G401 (cell line): ENCODE measurements around the gene RAB27B. TPM values are rescaled to one million over a fixed set of nuclear protein-coding genes. Genes with fewer than 3 reads are reported as not detected.
"Not testable (repeated sequence)": the region's sequence is repeated elsewhere in the genome, so short reads cannot be mapped to it uniquely, and the experiment has no call there.

Experiments used
- DNase-seq: peaks from one replicate; pipeline ENCODE4 v3.0.0-alpha.2; 2015; ENCODE audit warnings: low spot score
- in situ Hi-C: cut with HindIII; loops from 2 replicates; pipeline ENCODE4 v1.10.0; 2016; ENCODE audit warnings: low sequenced_read_pairs, mixed read lengths
- total RNA-seq: library from RNA; depleted of rRNA; stranded (reverse); fragments of >200 nt; shearing (Covaris generic); gene quantifications from 2 replicates; pipeline ENCODE4 v1.2.3, GENCODE V29; 2014

RAB27B gene
- total RNA-seq, 1 experiment from 2014 or later: not detected

GRCh38 chr18:54855050-54855449 lies 26.8 kb downstream of the RAB27B start:
- in situ Hi-C loops, DNase-seq: not testable (repeated sequence)

DNA sequence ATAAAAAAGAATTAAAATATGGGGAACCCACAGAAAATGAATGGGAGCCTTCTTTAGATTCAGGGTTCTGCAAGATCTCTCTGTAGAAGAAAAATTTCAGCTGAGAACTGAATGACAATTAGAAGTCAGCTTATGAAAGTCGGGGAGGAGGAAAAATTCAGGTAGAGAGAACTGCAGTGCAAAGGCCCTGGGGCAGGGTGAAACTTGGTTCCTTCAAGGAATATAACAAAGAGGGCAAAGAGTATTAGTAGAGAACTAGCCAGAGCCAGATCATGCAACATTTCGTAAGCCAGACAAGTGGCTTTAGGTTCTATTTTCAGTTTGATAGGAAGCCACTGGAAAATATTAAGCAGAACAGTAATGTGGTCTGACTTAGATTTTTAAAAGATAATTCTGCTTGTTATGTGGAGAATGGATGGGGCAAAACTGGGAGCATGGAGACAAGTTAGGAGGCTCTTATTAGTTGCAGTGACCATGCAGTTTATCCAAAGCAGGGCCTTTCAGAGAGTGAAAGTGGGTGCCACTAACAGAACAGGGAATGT lies 27.9 kb downstream of the RAB27B start:
- in situ Hi-C loops: no loop called here

GRCh38 chr18:54857499-54857898 lies 29.2 kb downstream of the RAB27B start:
- in situ Hi-C loops: no loop called here
- DNase-seq: no peak

More for the DNA sequence above, 27.9 kb downstream of the RAB27B start:
- DNase-seq: no peak

DNA sequence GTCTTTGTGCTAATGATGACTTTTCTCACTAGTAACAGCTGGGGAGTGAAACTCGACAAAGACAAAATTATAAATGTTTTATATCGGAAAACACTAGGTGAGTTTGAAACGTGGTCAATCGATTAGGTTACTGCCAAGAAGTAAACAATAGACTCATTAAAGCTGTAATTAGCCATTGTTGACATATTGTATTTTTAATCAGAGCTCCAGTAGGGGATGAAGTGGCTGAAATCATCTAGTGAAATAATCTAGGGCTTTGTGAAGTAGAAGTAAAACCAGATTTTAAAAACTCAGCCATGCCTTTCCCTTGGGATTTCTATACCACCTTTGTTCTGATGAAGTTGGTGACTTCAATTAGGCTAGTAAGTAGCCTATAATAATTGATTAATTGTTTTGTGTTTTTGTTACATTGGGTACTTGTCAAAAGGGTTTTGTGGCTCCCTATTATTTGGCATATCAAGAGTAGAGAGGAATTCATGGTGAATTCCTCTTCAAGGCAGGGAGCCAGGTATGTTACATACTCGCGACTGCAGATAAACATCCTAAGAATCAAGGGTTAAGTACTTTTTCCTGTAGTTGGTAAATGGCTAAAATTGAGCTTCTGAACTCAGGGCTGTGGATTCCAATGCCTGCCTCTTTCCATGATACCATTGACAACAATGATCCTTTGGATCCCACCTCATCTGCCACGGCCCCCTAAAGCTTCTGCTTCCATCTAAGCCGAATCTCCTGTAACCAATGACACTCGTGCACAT lies 31.6 kb downstream of the RAB27B start:
- in situ Hi-C loops: no loop called here

DNA sequence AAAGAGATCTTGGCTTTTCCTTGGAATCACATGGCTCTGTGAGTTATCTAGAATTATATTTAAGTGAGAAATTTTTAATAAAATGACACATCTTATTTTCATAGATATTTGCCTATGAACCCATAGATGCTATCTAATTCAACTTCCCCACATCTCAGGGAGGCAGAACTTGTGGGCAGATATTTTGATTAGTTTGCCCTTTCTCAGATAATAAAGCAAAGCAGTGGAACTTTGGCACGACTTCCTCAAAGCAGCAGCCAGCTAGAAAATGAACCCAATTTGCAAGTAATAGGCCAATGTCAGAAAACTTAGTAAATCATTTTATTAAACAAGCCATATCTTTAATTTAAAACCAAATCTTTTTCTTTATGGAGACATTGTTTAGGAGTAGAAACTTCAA lies 32.7 kb downstream of the RAB27B start:
- in situ Hi-C loops: no loop called here
- DNase-seq: no peak

More for the DNA sequence above, 31.6 kb downstream of the RAB27B start:
- no peak for DNase-seq

DNA sequence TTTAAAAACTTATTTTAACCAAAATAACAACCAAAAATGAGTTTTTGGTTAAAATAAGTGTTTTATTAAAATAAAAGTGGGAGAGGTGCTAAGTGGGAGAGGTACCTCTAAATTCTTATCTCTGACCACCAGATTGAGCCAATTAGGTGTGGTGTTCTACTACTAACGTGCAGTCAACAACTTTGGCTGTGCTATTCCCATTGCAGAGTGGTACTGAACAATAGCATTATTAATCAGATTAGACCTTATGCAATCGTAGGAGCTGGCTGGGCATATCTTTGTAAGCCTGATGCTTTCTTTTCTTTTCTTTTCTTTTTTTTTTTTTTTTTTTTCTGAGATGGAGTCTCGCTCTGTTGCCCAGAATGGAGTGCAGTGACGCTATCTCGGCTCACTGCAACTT lies 38.9 kb downstream of the RAB27B start:
- DNase-seq: no peak
- in situ Hi-C loops: no loop called here

GRCh38 chr18:54871231-54871630 lies 43.0 kb downstream of the RAB27B start:
- DNase-seq: no peak
- in situ Hi-C loops: no loop called here

- DNase-seq: no peak
- in situ Hi-C loops: no loop called here
Measured at GRCh38 chr18:54872681-54873080, 44.4 kb downstream of the RAB27B start.

GRCh38 chr18:54873884-54874255 lies 45.6 kb downstream of the RAB27B start:
- DNase-seq: no peak
- in situ Hi-C loops: no loop called here

DNA sequence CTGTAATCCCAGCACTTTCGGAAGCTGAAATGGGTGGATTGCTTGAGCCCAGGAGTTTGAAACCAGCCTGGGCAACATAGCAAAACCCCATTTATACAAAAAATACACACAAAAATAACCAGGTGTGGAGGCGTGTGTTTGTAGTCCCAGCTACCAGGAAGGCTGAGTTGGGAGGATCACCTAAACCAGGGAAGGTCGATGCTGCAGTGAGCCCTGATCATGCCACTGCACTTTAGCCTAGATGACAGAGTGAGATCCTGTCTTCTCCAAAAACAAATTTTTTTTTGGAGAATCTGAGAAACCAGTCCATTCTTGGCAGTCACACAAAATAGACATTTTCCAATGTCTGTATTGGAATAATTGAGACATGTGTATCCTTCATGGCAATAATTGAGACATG lies 46.8 kb downstream of the RAB27B start:
- DNase-seq: no peak
- in situ Hi-C loops: no loop called here

- DNase-seq: no peak
- in situ Hi-C loops: no loop called here
Measured at GRCh38 chr18:54877076-54877475, 48.8 kb downstream of the RAB27B start.

GRCh38 chr18:54878159-54878622 lies 49.9 kb downstream of the RAB27B start:
- DNase-seq: no peak
- in situ Hi-C loops: no loop called here

DNA sequence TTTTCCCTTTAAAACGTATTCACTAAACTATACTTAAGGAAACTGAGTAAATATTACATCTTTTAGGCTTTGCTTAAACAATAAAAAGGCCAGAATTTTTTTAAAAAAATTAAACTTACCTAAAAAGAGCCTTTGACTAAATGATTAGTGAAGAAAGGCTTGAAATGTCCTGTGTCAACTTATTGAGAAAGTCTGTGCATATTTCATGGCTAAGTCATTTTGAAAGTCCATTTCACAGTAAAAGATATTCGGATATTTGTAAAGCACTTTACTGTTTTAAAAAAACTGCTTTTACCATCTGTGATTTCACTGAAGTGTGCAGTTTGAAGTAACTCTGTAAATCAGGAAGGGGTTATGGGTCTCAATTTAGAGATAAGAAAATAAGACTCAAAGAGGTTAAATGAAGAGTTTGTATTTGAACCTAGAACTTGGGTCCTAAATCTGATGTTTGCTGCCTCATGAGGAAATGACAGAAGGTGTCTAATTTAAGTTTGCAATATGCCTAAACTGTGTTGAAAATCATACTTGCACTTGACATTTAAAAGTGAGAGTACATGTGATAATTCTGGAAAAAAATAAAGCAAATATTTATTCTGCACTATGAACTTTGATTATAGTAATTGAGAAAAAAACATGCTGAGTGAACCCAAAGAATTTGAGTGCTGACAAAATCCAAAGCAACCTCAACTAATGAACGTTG lies 50.5 kb downstream of the RAB27B start:
- in situ Hi-C loops: no loop called here
- DNase-seq: no peak

DNA sequence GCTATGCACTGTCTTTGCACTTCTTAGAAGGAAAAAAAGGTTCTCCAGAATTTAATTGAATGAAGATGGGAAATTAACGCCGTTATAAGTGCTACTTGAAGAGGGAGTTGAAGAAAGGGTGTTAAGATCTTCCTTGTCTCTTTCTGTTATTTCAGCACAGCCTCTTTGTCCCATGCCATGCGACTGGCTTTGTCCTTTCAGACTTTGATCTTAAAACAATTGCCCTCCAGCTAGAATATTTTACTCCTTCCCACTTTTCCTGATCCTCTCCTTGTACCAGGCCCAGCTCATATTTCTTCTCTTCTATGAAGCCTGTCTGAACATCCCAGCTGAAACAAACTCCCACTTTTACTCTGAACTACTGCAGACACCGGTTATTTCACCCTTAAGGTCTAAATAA lies 51.4 kb downstream of the RAB27B start:
- DNase-seq: no peak
- in situ Hi-C loops: no loop called here

DNA sequence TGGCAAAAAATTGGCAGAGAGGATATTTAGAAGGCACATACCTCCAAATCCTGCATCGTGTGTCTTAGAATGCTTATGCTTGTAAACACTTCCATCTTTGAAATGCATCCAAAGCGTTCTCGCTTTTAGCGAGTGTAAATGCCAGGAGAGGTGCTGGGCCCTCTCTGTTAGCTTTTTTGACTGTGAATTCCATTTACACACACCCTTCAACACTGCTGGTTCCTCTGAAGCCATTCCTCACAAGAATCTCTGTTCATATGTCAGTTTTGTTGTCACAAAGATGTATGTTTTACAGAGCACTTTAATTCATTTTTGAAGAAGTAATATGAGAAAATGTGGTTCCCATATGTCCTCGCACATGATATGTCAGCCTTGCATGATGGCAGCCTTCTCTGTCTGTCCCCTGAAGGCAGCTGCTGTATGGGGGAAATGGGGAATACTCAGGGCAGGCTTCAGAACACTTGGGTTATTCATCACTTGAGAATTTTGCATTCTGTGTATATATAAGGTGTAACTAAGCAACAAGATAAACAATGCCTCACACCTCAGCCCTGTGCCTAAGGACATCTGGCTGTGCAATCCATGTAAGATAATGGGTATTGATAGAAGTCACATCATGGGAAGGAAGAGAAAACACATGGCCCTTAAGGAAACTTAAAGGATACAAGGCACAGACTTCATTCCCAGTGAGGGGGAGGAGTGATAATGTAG lies 52.3 kb downstream of the RAB27B start:
- no peak for DNase-seq
- in situ Hi-C loops: no loop called here

DNA sequence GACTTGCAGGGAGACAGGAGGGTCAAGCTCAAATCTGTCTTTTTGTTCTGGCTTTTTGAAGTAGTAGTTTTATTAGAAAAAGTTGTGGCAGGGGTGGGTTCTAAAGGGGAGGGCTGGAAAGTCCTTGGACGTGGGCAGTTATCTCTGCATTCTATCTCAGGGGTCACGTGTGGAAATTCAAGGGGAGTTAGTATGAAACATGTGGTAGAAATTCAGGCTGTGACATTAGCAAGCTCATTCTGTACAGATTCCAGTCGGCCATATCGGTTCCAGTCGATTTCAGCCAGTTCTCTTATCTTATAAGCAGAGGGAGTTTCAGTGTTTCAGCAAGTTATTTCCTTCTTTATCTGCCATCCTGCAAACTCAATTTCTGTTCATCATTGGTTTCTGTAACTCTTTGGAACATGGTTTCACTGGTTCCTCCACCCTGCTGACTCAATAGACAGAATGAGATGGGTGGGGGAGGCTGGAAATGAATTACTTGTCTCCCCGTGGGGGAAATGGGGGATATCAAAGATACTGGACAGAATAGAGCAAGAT lies 53.0 kb downstream of the RAB27B start:
- in situ Hi-C loops: no loop called here
- DNase-seq: no peak

- in situ Hi-C loops: no loop called here
- DNase-seq: no peak
Measured at GRCh38 chr18:54882318-54882717, 54.0 kb downstream of the RAB27B start.

GRCh38 chr18:54883816-54884604 lies 55.7 kb downstream of the RAB27B start:
- DNase-seq: no peak
- in situ Hi-C loops: no loop called here

DNA sequence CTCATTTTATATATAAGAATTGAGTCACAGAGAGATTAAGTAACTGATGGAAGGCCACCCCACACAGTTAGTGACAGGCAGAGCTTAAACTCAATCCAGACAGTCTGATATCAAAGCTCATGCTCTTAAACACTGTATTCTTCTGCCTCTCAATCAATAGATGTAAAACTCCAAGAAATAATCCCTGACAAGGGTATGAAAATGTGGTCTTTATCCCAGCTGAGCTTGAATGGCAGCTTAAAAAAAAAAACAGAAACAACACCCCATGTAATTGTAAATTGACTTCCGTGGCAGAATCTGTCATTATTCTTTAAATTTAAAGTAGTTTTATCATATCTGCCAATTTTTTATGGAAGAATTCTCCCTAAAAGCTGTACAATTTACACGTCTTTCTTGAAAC lies 60.1 kb downstream of the RAB27B start:
- DNase-seq: no peak
- in situ Hi-C loops: no loop called here
